ENCODE results near the gene SDE2. TPM values are rescaled to one million over a fixed set of nuclear protein-coding genes. Genes with fewer than 3 reads are reported as not detected.

The SDE2 gene
- total and polyA plus RNA-seq, 2 of the 8 experiments (the other 6 are each of a cell fraction or from before 2014, with no cell fraction given) = 8.5 to 16.7 TPM

GRCh38 chr1:225949041-225949440 is 50.1 kb downstream of the SDE2 start:
- H3K4me2 ChIP-seq (ENCODE audit: insufficient read depth in 1 of 2, low read depth in 2 of 2, low read length in 2 of 2) = no peak overlapping the region
- no peak overlapping the region for H3K18ac ChIP-seq (ENCODE audit: extremely low read depth, low read length)
- H2AK5ac ChIP-seq (ENCODE audit: low read depth, low read length) = no peak overlapping the region
- no peak overlapping the region for H4K91ac ChIP-seq (replicated peaks; ENCODE audit: insufficient read length, low read length)
- DNase-seq (ENCODE audit: low read depth in 1 of 2, low spot score in 2 of 2) (no peak), FAIRE-seq (no peak)
- H2AFZ ChIP-seq (ENCODE audit: low read length) = no peak overlapping the region
- peaks cover 7 to 18% (median 12%) of the 10 kb centered on the region in 4 experiments for H3K4me1 ChIP-seq (replicated peaks in 1 of 4; ENCODE audit: control insufficient read depth in 3 of 4, insufficient read depth in 4 of 4, low read length in 3 of 4)
- H3K9ac ChIP-seq (replicated peaks in 1 of 4; ENCODE audit: extremely low read depth in 1 of 4, low read depth in 3 of 4, low read length in 3 of 4) = no peak overlapping the region
- POLR2A ChIA-PET (ENCODE audit: partially characterized antibody) = interaction anchor here (0.9 kb wide), 2 partner anchors 26 to 50 kb away, joined by 3 read pairs; partner anchors contain the start of gene SDE2
- CTCF ChIA-PET (ENCODE audit: partially characterized antibody) = interaction anchor here (0.5 to 1.7 kb wide), 8 partner anchors 9 to 1851 kb away, joined by 3 to 7 read pairs (median 4); no protein-coding TSS in a partner anchor
- no peak overlapping the region for H2BK15ac ChIP-seq (ENCODE audit: low read length)
- H3K27me3 ChIP-seq (replicated peaks in 1 of 4; ENCODE audit: control insufficient read depth in 3 of 4, extremely low read depth in 1 of 4, insufficient read depth in 3 of 4, low read length in 3 of 4) = peaks cover 0 to 6% (median 5%) of the 10 kb centered on the region in 4 experiments; a peak in 3 of 7 replicates
- 0 out of 2 replicates have a peak overlapping the region, but pooled peaks have one; percentile 33 for H2BK12ac ChIP-seq (ENCODE audit: low read depth, low read length)
- no peak overlapping the region for H3K4me3 ChIP-seq (ENCODE audit: extremely low read depth in 1 of 4, insufficient read depth in 2 of 4, low read depth in 3 of 4, low read length in 4 of 4)
- H2BK20ac ChIP-seq (ENCODE audit: low read length) = no peak overlapping the region
- no peak overlapping the region for H3K14ac ChIP-seq (ENCODE audit: insufficient read length)
- 72% methylated on average over 6 of the region's 6 CpGs; no CpG with 5 or more reads in 1 of the 2 experiments for WGBS, 2 experiments (ENCODE audit: extremely low coverage in 1 of 2, insufficient coverage in 1 of 2, insufficient read length in 1 of 2, insufficient replicate concordance in 2 of 2, low coverage in 1 of 2, low lambda C conversion rate in 2 of 2, missing lambda C conversion rate in 1 of 2)
- H3K23ac ChIP-seq (ENCODE audit: insufficient read length) = no peak overlapping the region
- H4K5ac ChIP-seq (ENCODE audit: insufficient read length, low read depth, low read length) = no peak overlapping the region
- no peaks in the 10 kb centered on the region for H3K79me2 ChIP-seq (ENCODE audit: control insufficient read depth in 1 of 2, insufficient read depth in 2 of 2, low read length in 2 of 2)
- H3K56ac ChIP-seq (replicated peaks; ENCODE audit: insufficient read length, low read depth, low read length) = no peak overlapping the region
- H3K36me3 ChIP-seq (ENCODE audit: control insufficient read depth in 2 of 4, insufficient read depth in 4 of 4, low read length in 3 of 4) = no peaks in the 10 kb centered on the region
- H3K27ac ChIP-seq (ENCODE audit: low read depth, low read length) = no peak overlapping the region
- no peak overlapping the region for H2BK5ac ChIP-seq (ENCODE audit: low read depth, low read length)
- H3K79me1 ChIP-seq (ENCODE audit: low read depth, low read length) = no peaks in the 10 kb centered on the region
- TF ChIP-seq RXRA (IDR thresholded peaks at IDR 0.05; ENCODE audit: insufficient read depth, low read depth, low read length) = no peak
- no peaks in the 10 kb centered on the region for H4K20me1 ChIP-seq (replicated peaks in 1 of 2; ENCODE audit: control insufficient read depth in 1 of 2, insufficient read depth in 2 of 2, low read length in 2 of 2)
- H4K8ac ChIP-seq (ENCODE audit: extremely low read depth, insufficient read depth, low read length) = no peak overlapping the region
- no peak overlapping the region for H3K4ac ChIP-seq (replicated peaks; ENCODE audit: insufficient read length, low read depth, low read length)
- H3K23me2 ChIP-seq (ENCODE audit: low read depth, low read length) = no peaks in the 10 kb centered on the region
- no peak overlapping the region for H2BK120ac ChIP-seq (replicated peaks; ENCODE audit: low read depth, low read length)
- no peaks in the 10 kb centered on the region for H3K9me3 ChIP-seq (ENCODE audit: insufficient read depth in 2 of 2, low read depth in 1 of 2, low read length in 1 of 2)

Data from H1 (cell line).